GM19239 (cell line): ENCODE results near the gene PTPRE.

Source experiments
- DNase-seq: peaks from one replicate; pipeline ENCODE4 v3.0.0; 2011; ENCODE audit warnings: low spot score; ENCODE audit not compliant: insufficient read length
- FAIRE-seq: peaks from 2 replicates; lab custom pipeline; 2011; peaks lifted over from hg19 to GRCh38; lab: Jason Lieb, UNC

PTPRE gene

DNA sequence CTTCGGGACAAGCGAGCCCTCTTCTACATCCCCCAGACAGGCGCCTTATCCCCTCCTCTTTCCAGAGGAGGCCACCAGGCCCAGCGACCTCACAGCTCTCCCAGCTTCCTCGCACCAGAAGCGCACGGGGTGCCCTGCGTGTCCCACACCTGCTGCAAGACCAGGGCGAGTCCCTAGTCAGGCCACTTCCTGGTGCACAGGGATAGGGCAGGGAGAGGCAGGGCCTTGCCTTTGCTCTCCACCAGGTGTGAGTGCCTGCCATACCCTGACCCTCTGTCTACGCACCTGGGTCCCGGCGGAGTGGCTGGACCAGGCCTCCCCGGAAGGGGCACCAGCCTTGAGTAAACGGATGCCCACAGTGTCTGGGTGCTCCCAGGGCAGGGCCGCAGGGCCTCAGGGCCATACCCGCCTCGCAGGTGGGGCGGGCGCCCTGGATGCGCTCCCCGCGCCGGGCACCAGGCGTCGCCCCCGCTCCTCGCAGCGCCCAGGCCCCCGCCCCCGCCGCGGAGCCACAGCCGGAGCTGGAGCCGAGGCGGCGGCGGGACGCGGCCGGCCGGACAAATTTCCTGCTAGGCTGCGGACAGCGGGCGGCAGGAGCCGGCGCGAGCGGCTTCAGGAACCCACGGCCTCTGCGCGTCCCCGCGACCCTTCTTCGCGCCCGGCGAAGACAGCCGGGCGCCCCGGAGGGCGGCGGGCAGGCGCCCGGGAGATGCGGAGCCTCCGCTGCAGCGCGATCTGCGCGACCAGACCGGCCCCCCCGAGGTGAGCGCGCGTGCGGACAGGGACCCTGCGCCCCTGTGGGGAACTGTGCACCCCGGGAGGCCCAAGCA is at the start of gene PTPRE:
Gene PTPRE (plus strand): TSS at position 556 of the 830 bp plus-strand sequence. CDS start 133,779 bp downstream, outside the sequence.
- no peak for FAIRE-seq
- peak; percentile 62 for DNase-seq

GRCh38 chr10:127860592-127860991 is 46.3 kb upstream of the PTPRE start:
- no peak for FAIRE-seq
- no peak for DNase-seq

DNA sequence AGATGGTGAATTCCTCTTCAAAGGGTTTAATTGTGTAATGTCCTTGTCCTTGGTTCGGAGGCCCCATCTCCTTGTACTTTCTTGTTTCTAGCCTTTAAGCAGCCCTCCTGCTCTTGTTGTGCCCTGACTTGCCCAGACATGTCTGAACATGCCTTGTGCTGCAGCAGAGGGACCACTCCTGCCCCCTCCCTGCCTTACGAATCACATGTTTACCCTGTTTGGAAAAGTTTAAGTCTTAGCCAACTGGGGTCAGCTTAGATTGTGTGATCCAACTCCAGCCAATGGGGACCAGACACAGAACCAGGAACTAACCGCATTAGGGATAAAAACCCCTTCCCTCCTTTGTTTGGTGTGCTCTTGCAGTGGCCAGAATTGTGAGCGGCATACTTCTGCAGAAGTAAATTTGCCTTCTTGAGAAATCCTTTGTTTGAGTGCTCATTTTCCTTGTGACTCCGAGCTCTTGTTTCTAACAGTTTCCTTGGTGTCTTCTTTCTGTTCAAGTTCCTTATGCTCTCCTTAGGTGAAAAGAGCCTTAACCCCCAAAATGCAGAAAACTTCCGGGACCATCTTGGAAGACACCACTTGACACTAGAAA is 43.6 kb upstream of the PTPRE start:
- FAIRE-seq = no peak
- no peak for DNase-seq

DNA sequence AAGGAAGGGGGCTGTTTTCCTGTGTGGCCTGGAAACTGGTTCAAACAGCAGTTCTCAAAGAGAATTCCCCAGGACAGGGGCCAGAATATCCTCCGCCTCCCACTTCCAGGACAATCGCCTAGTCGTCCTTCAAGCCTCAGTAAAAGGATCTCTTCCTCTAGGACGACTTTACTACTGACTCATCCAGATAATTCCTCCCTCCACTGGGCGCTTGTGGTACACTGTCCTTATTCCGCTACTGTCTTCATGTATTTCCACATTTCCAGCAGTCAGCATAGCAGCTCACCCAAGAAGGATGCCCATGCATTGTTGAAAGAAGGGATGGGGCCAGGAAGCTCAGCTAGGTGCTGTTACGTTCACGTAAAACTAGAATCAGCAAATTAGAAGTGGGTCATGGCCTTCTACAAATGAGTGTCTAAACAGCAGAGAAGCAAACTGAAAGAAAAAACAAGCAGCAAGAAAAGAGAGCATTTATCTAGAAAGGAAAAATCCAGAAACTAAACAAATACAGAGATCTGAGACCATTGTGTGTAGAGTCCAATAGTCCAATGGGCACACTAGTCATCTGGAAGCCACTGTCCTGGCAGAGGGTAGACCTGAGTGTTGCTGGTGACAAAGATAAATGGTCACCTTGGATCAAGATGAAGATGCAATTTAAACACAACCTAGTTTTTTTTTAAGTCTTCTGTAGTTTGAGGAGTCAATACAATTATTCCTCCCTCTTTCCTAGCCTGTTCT is 40.5 kb upstream of the PTPRE start:
- DNase-seq = no peak
- no peak for FAIRE-seq

DNA sequence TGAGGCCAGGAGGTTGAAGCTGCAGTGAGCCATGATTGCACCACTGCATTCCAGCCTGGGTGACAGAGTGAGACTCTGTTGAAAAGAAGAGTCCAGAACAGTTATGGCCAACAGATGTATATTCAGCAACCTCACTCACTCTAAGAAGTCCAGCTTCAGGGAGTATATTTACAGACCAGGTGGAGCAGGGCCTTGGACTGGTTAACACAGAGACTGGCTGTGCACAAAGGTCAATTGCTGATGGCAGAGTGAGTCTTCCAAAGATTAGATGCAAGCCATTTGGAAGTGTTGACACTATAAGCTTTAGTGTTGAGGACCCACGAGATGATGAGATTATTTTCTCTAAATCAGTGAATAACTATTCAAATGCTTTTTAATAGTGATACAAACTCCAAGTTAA is 39.1 kb upstream of the PTPRE start:
- FAIRE-seq = no peak
- no peak for DNase-seq

GRCh38 chr10:127869329-127869728 is 37.6 kb upstream of the PTPRE start:
- no peak for DNase-seq
- no peak for FAIRE-seq

DNA sequence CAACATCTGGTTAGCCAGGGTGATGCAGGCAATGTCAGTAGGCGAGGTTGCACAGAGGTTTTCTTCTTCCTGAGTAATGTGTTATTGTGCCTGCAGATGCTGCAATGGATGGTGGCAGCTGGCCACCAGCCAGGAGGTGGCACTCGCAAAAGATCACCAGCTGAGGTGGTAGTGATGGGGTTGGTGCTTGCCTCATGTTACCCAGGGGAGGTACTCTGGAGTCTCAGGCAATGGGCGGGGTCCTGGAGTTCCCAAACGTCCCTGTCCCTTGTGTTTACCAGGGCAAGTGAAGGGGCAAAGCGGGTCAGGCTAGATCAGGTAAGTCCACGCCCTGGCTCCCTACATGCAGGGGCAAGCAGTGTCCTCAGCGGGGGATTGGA is 35.3 kb upstream of the PTPRE start:
- no peak for FAIRE-seq
- no peak for DNase-seq

- DNase-seq (no peak), FAIRE-seq (no peak)
Observed at GRCh38 chr10:127872011-127872761, 34.7 kb upstream of the PTPRE start.

GRCh38 chr10:127872871-127873600 is 33.9 kb upstream of the PTPRE start:
- FAIRE-seq = no peak
- DNase-seq = no peak

- DNase-seq (no peak), FAIRE-seq (no peak)
Observed at GRCh38 chr10:127873901-127874470, 32.9 kb upstream of the PTPRE start.

- FAIRE-seq (no peak), DNase-seq (no peak)
Observed at GRCh38 chr10:127874671-127875448, 32.0 kb upstream of the PTPRE start.

- no peak for FAIRE-seq
- DNase-seq = no peak
Observed at GRCh38 chr10:127875449-127875765, 31.5 kb upstream of the PTPRE start.

GRCh38 chr10:127875916-127876315 is 31.0 kb upstream of the PTPRE start:
- no peak for FAIRE-seq
- DNase-seq = no peak

DNA sequence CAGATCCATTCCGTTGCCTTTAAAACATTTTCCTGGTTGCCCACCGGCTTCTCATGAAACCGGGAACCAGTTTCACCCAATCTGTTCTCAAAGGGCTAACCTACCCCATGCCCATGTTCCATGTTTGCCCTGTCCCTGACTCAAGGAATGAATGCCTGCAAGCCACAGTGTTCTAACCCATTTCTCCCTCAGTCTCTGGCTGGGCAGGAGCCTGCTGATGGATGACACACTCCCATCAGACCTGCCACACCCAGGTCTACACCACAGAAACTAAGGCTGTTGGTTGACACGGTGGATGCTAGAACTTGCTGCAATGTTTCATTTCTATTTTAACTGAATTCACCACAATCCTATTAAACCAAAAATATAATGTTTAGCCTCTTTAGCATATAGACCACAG is 29.8 kb upstream of the PTPRE start:
- FAIRE-seq = no peak
- no peak for DNase-seq

DNA sequence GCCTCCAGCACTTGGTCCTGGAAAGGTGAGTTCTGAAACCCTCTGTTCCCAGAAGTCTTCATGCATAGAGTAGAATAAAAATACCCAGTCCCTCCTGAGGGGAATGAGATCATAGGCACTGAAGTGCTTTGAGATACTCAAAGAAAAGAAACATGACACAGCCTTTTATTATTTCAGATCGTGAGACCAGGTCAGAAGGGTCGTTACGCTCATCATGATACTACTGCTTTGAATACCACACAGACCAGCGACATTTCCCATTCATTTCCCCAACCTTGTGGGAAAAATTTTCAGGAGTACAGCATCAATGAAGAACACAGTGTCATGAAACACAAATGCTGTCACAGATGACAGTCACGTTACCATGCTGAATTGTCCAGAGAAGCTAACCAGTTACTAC is 29.2 kb upstream of the PTPRE start:
- DNase-seq (no peak), FAIRE-seq (no peak)

DNA sequence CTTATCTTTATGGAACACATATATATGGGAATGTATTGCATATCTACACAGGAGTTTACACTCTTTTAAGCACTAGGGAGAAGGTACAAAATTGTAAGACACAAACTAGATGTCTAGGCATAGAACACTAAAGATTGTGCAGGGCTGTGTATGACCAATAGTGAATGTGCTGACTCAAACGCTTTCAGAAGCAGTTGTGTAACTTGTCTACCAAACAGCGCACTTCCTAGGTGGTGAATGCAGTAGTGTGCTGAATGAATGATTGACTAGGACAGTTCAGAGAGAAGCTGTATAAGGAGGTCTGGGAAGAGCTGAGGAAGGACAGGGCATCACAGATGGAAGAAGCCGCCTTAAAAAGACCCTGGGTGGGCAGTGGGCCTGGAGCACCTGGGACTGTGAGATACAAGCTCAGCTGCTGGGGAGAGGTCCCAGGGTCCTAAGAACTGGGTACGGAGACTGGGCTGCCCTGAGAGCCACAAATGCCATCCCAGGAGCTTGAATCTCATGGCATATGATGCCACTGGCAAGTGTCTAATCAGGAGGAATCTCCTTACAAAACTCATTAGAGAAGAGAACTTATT is 28.3 kb upstream of the PTPRE start:
- FAIRE-seq (no peak), DNase-seq (no peak)

DNA sequence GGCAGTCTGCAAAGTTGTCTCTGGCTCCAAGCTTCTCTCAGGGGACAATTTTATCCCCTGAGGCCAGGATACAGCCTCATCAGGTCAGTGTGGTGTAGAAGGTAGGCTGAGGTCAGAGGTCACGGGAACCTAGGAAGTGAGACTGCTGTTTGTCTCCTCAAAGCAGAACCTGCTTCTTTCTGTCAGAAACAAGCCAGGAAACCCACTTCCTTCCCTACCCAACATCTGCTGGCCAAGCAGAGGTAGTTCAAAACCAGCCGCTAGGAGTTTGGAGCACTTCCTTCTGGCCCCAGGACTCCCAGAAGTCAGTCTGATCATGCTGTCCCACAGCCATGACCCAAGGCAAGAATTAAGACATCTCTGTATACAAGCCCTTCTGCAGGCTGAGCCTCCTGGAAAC is 26.3 kb upstream of the PTPRE start:
- FAIRE-seq (no peak), DNase-seq (no peak)

- FAIRE-seq (no peak), DNase-seq (no peak)
Observed at GRCh38 chr10:127881262-127881661, 25.6 kb upstream of the PTPRE start.

- DNase-seq = no peak
- FAIRE-seq = no peak
Observed at GRCh38 chr10:127882391-127882790, 24.5 kb upstream of the PTPRE start.
